Measurements from ENCODE around the gene ELMO1.

The ELMO1 gene

DNA sequence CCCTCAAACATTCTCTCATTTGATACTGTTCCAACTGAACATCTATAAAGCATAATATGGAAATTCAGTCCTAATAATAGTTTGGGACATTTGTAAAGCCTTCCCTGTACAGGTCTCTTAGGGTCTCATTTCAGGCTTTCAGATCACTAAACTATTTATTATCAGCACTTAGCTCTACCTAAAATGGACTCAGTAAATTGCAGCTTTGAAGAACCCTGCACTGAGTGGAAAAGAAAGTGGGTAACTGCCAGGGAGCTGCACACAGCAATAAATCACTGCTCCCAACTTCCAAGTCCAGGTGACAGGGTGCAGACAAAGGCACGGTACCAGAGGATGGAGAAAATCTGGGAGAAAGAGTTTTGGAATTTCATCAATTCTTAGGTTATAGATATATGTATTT, 559.5 kb downstream of the ELMO1 start:
- DNase-seq (ENCODE audit: low read depth) = no peak
- TF ChIP-seq POLR2A (IDR thresholded peaks at IDR 0.05; ENCODE audit: extremely low read depth, insufficient read length) = no peak
- TF ChIP-seq, protein P1, sequence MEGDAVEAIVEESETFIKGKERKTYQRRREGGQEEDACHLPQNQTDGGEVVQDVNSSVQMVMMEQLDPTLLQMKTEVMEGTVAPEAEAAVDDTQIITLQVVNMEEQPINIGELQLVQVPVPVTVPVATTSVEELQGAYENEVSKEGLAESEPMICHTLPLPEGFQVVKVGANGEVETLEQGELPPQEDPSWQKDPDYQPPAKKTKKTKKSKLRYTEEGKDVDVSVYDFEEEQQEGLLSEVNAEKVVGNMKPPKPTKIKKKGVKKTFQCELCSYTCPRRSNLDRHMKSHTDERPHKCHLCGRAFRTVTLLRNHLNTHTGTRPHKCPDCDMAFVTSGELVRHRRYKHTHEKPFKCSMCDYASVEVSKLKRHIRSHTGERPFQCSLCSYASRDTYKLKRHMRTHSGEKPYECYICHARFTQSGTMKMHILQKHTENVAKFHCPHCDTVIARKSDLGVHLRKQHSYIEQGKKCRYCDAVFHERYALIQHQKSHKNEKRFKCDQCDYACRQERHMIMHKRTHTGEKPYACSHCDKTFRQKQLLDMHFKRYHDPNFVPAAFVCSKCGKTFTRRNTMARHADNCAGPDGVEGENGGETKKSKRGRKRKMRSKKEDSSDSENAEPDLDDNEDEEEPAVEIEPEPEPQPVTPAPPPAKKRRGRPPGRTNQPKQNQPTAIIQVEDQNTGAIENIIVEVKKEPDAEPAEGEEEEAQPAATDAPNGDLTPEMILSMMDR (IDR thresholded peaks at IDR 0.05; ENCODE audit: low read depth, low read length) = no peak
- no peak for TF ChIP-seq MYC (IDR thresholded peaks at IDR 0.05; ENCODE audit: low read depth, low read length)
- TF ChIP-seq, protein P2, sequence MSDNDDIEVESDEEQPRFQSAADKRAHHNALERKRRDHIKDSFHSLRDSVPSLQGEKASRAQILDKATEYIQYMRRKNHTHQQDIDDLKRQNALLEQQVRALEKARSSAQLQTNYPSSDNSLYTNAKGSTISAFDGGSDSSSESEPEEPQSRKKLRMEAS (IDR thresholded peaks at IDR 0.05; ENCODE audit: low read depth, low read length) = no peak

DNA sequence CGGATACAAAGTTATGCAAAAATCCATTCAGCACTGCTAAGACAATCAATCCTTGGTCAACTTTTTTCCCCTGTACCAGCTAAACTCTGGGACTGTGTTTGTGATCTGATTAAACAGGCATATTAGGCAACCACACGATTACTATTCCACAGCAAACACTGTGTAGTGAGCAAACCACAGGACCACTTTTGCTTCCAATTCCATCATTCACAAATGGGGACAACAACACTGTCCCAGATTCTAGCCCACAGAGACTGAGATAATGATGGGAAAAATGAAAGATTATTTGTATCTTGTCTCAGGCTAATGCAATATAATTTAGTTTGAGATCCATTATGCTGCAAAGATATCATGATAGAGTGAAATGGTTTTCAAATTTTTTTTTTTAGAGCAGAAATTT, 560.7 kb downstream of the ELMO1 start:
- TF ChIP-seq MYC (IDR thresholded peaks at IDR 0.05; ENCODE audit: low read depth, low read length) (no peak), POLR2A (IDR thresholded peaks at IDR 0.05; ENCODE audit: extremely low read depth, insufficient read length) (no peak)
- TF ChIP-seq, protein P2 (IDR thresholded peaks at IDR 0.05; ENCODE audit: low read depth, low read length) = no peak
- TF ChIP-seq, protein P1 (IDR thresholded peaks at IDR 0.05; ENCODE audit: low read depth, low read length) = no peak
- DNase-seq (ENCODE audit: low read depth) = no peak
- H3K4me3 ChIP-seq (ENCODE audit: low read depth, low read length) = no peak overlapping the region

More for the DNA sequence above, 559.5 kb downstream of the ELMO1 start:
- H3K4me3 ChIP-seq (ENCODE audit: low read depth, low read length) = no peak overlapping the region

DNA sequence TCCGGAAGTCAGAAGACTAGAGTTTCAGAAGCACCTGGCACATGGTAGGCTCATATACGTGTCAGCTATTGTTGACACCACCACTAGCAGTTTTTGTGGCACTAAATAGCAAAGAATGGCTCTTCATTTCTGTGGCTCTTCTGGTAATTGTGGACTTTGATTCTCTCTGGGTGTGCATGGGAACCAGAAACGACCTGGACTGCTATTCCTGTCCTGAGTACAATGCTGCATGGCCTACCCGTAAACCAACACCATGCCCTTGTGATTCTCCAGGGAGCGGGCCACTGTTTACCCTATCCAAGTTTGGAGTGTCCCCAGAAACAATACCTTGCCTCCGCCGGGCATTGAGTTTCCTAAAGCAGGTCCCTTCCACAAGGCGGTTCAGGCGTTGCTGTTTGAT, 561.4 kb downstream of the ELMO1 start:
- DNase-seq (ENCODE audit: low read depth) = no peak
- TF ChIP-seq POLR2A (IDR thresholded peaks at IDR 0.05; ENCODE audit: extremely low read depth, insufficient read length) (no peak), MYC (IDR thresholded peaks at IDR 0.05; ENCODE audit: low read depth, low read length) (no peak)
- TF ChIP-seq, protein P1 (IDR thresholded peaks at IDR 0.05; ENCODE audit: low read depth, low read length) = no peak
- TF ChIP-seq, protein P2 (IDR thresholded peaks at IDR 0.05; ENCODE audit: low read depth, low read length) = no peak
- H3K4me3 ChIP-seq (ENCODE audit: low read depth, low read length) = no peak overlapping the region

DNA sequence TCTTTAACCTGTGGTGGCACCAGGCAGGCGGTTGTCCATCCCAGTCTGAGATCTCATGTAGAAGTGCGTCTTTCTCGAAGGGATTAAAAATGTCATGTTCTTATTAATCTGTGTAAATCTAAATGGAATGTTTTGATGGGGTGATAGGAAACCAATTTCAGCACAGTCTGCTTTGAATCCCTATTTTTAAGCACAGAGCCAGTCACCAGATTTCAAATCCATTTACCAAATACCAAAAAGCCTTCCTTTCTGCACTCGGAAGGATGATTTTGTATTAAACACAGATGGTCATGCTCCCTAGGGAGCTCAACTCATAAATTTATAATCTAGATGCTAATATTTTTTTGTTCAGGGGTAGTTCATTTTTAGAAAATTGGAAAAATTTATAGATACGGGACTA, 563.8 kb downstream of the ELMO1 start:
- DNase-seq (ENCODE audit: low read depth) = no peak
- no peak for TF ChIP-seq POLR2A (IDR thresholded peaks at IDR 0.05; ENCODE audit: extremely low read depth, insufficient read length)
- TF ChIP-seq, protein P1 (IDR thresholded peaks at IDR 0.05; ENCODE audit: low read depth, low read length) = no peak
- no peak for TF ChIP-seq MYC (IDR thresholded peaks at IDR 0.05; ENCODE audit: low read depth, low read length)
- H3K4me3 ChIP-seq (ENCODE audit: low read depth, low read length) = no peak overlapping the region

DNA sequence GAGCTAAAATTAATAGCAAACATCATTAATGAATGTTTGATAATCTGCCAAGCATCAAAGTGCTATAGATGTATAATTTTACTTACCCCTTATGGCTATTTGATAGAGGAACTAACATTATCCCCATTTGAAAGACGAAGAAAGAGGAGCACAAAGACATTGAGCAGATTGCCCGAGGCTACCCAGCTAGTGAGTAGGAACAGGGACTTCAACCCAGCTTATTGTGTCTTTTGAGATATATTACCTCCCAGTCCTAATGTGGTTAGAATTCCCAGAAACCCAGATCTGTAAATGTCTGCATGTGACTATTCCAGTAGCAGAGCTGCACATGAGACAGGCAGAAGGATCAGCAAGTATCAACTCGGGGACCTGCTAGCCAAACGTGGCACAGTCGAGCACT, 564.3 kb downstream of the ELMO1 start:
- no peak for TF ChIP-seq POLR2A (IDR thresholded peaks at IDR 0.05; ENCODE audit: extremely low read depth, insufficient read length)
- TF ChIP-seq, protein P1 (IDR thresholded peaks at IDR 0.05; ENCODE audit: low read depth, low read length) = no peak
- TF ChIP-seq MYC (IDR thresholded peaks at IDR 0.05; ENCODE audit: low read depth, low read length) = no peak
- TF ChIP-seq, protein P2 (IDR thresholded peaks at IDR 0.05; ENCODE audit: low read depth, low read length) = no peak
- no peak overlapping the region for H3K4me3 ChIP-seq (ENCODE audit: low read depth, low read length)
- no peak for DNase-seq (ENCODE audit: low read depth)

All from NB4 (cell line).